Type B pancreatic cell (in vitro differentiated cells): ENCODE measurements around the gene ISY1. TPM values are rescaled to one million over a fixed set of nuclear protein-coding genes. Genes with fewer than 3 reads are reported as not detected.

Source experiments
- DNase-seq: peaks from one replicate; pipeline ENCODE4 v3.0.0; 2021; ENCODE audit warnings: mixed read lengths; ENCODE audit not compliant: unreplicated experiment; ENCODE audit errors: extremely low spot score
- H3K27ac Mint-ChIP-seq: 2 replicates; pipeline ENCODE4 v1.8.0; 2021; ENCODE audit warnings: mild to moderate bottlenecking, mixed read lengths
- H3K27me3 Mint-ChIP-seq: 2 replicates; pipeline ENCODE4 v1.8.0; 2021; ENCODE audit warnings: mixed read lengths
- H3K36me3 Mint-ChIP-seq: 2 replicates; pipeline ENCODE4 v1.8.0; 2021; ENCODE audit warnings: mixed read lengths
- H3K4me1 Mint-ChIP-seq: one replicate; pipeline ENCODE4 v1.8.0; 2021; ENCODE audit warnings: mixed read lengths; ENCODE audit not compliant: unreplicated experiment
- H3K4me3 Mint-ChIP-seq: 2 replicates; pipeline ENCODE4 v1.8.0; 2021; ENCODE audit warnings: mild to moderate bottlenecking, mixed read lengths
- H3K9me3 Mint-ChIP-seq: 2 replicates; pipeline ENCODE4 v1.8.0; 2021; ENCODE audit warnings: mixed read lengths
- total RNA-seq: library from RNA; stranded (reverse); gene quantifications from 2 replicates; pipeline ENCODE4 v1.2.1, GENCODE V29; 2021; ENCODE audit warnings: low replicate concordance
- TF ChIP-seq, protein P1 (sequence below): fragments of 200-600 bp; sonication (generic); conservative IDR thresholded peaks from 2 replicates; pipeline ENCODE4 v1.5.0; 2021; ENCODE audit warnings: antibody characterized with exemption, mild to moderate bottlenecking

The ISY1 gene
- total RNA-seq, 1 donor from 2014 or later = 33.2 TPM

- Mint-ChIP-seq H3K4me1 (peaks cover 45% of the 10 kb centered on the region), H3K36me3 (peaks cover 13% of the 10 kb centered on the region), H3K9me3 (no peaks in the 10 kb centered on the region), H3K27me3 (no peaks in the 10 kb centered on the region), H3K27ac (peak overlapping the region; percentile 96), H3K4me3 (peak overlapping the region; percentile 87)
- DNase-seq = no peak
- TF ChIP-seq, protein P1, sequence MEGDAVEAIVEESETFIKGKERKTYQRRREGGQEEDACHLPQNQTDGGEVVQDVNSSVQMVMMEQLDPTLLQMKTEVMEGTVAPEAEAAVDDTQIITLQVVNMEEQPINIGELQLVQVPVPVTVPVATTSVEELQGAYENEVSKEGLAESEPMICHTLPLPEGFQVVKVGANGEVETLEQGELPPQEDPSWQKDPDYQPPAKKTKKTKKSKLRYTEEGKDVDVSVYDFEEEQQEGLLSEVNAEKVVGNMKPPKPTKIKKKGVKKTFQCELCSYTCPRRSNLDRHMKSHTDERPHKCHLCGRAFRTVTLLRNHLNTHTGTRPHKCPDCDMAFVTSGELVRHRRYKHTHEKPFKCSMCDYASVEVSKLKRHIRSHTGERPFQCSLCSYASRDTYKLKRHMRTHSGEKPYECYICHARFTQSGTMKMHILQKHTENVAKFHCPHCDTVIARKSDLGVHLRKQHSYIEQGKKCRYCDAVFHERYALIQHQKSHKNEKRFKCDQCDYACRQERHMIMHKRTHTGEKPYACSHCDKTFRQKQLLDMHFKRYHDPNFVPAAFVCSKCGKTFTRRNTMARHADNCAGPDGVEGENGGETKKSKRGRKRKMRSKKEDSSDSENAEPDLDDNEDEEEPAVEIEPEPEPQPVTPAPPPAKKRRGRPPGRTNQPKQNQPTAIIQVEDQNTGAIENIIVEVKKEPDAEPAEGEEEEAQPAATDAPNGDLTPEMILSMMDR = no peak
These were observed 41.3 kb downstream of the ISY1 start for GRCh38 chr3:129119365-129120100.

- Mint-ChIP-seq H3K27me3 (no peaks in the 10 kb centered on the region), H3K4me1 (peaks cover 45% of the 10 kb centered on the region), H3K36me3 (peaks cover 16% of the 10 kb centered on the region), H3K4me3 (peak overlapping the region; percentile 87), H3K9me3 (no peaks in the 10 kb centered on the region), H3K27ac (peak overlapping the region; percentile 96)
- no peak for DNase-seq
- TF ChIP-seq, protein P1 = no peak
These were observed 42.1 kb downstream of the ISY1 start for GRCh38 chr3:129118745-129119144.

DNA sequence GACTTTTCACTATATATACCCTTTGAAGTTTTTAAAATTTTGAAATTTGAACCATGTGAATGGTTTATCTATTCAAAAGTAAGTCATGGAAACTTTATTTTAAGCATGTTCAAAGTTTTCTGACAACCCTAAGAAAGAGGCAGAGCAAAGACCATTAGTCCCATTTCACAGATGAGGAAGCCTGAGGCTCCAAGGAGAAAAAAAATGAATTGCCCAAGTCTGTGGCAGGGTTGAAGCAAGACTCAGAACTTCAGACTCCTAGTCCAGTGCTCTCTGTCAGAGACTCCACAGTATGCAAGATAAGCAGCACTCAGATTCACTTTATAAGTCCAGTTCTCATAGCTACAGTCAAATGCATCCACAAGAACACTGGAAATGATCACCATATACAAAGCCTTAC lies 43.7 kb downstream of the ISY1 start:
- Mint-ChIP-seq H3K4me3 (no peak overlapping the region), H3K36me3 (peaks cover 16% of the 10 kb centered on the region), H3K4me1 (peaks cover 45% of the 10 kb centered on the region), H3K9me3 (no peaks in the 10 kb centered on the region), H3K27me3 (no peaks in the 10 kb centered on the region), H3K27ac (no peak overlapping the region)
- TF ChIP-seq, protein P1 = no peak
- no peak for DNase-seq

- Mint-ChIP-seq H3K27me3 (no peaks in the 10 kb centered on the region), H3K4me1 (peaks cover 45% of the 10 kb centered on the region), H3K4me3 (peak overlapping the region; percentile 70), H3K27ac (peak overlapping the region; percentile 70), H3K9me3 (no peaks in the 10 kb centered on the region), H3K36me3 (peaks cover 16% of the 10 kb centered on the region)
- no peak for DNase-seq
- TF ChIP-seq, protein P1 = no peak
These were observed 44.3 kb downstream of the ISY1 start for GRCh38 chr3:129116482-129116946.

DNA sequence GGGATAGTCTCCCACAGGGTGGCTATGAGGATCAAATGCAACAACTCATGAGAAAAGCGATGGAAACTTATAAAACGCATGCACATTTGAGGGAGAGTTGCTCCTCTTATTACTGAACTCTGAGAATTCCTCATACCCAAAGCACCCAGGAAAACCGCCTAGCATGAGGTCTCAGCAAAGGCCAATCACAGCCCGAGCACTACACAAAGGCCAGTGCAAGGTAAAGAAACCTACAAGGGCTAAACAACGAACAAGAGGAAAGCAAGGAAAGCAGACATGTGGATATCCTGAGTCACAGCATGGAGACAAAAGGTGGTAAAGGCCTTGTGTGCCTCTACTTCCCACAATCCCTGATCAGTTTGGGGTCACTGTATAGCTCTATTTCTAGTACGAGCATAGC lies 46.4 kb downstream of the ISY1 start:
- H3K27ac Mint-ChIP-seq = no peak overlapping the region
- TF ChIP-seq, protein P1 = no peak
- H3K9me3 Mint-ChIP-seq = no peaks in the 10 kb centered on the region
- H3K36me3 Mint-ChIP-seq = peaks cover 23% of the 10 kb centered on the region
- no peak overlapping the region for H3K4me3 Mint-ChIP-seq
- no peaks in the 10 kb centered on the region for H3K27me3 Mint-ChIP-seq
- no peak for DNase-seq
- H3K4me1 Mint-ChIP-seq = peaks cover 33% of the 10 kb centered on the region
